HepG2 (cell line): Measurements from ENCODE around the gene TIMM44. TPM values are rescaled to one million over a fixed set of nuclear protein-coding genes. Genes with fewer than 3 reads are reported as not detected.

Source experiments
- ETS1 ChIP-seq: sonication (generic); formaldehyde crosslinking; IDR thresholded peaks from 2 replicates; pipeline ENCODE4 v1.4.0; 2020; ENCODE audit warnings: missing genetic modification reagents
- FOXP4 ChIP-seq: sonication (generic); formaldehyde crosslinking; IDR thresholded peaks from 2 replicates; pipeline ENCODE4 v1.4.0; 2020; ENCODE audit warnings: missing genetic modification reagents
- MEIS2 ChIP-seq: sonication (generic); formaldehyde crosslinking; IDR thresholded peaks from 2 replicates; pipeline ENCODE4 v1.9.0; 2021; ENCODE audit warnings: mild to moderate bottlenecking, missing genetic modification reagents
- NCOA2 ChIP-seq: sonication (generic); formaldehyde crosslinking; IDR thresholded peaks from 2 replicates; pipeline ENCODE4 v1.8.0; 2022; ENCODE audit warnings: inconsistent platforms
- NPAS2 ChIP-seq: sonication (generic); formaldehyde crosslinking; IDR thresholded peaks from 2 replicates; pipeline ENCODE4 v1.8.0; 2022; ENCODE audit warnings: mild to moderate bottlenecking, missing genetic modification reagents, borderline replicate concordance
- NR0B2 ChIP-seq: sonication (generic); formaldehyde crosslinking; IDR thresholded peaks from 2 replicates; pipeline ENCODE4 v1.4.0; 2020; ENCODE audit warnings: mild to moderate bottlenecking, missing genetic modification reagents
- POLR2AphosphoS5 ChIP-seq: IDR thresholded peaks from 2 replicates; pipeline ENCODE4 v1.6.1; 2012; ENCODE audit warnings: low read depth, low read length
- PRDM10 ChIP-seq: sonication (generic); formaldehyde crosslinking; IDR thresholded peaks from 2 replicates; pipeline ENCODE4 v1.4.0; 2020; ENCODE audit warnings: low read depth, missing genetic modification reagents
- RARG ChIP-seq: sonication (generic); formaldehyde crosslinking; IDR thresholded peaks from 2 replicates; pipeline ENCODE4 v1.4.0; 2020; ENCODE audit warnings: low read depth, mild to moderate bottlenecking, missing genetic modification reagents
- TCF7L2 ChIP-seq: IDR thresholded peaks from 2 replicates; pipeline ENCODE4 v1.6.1; 2011; ENCODE audit warnings: mild to moderate bottlenecking, low read depth, low read length, moderate library complexity
- TOPORS ChIP-seq: sonication (generic); formaldehyde crosslinking; IDR thresholded peaks from 2 replicates; pipeline ENCODE4 v1.8.0; 2023; ENCODE audit warnings: mild to moderate bottlenecking, missing genetic modification reagents
- TP53 ChIP-seq: sonication (generic); formaldehyde crosslinking; conservative IDR thresholded peaks from 2 replicates; pipeline ENCODE4 v1.4.0; 2020; ENCODE audit warnings: missing genetic modification reagents
- ZBTB21 ChIP-seq: sonication (generic); formaldehyde crosslinking; IDR thresholded peaks from 2 replicates; pipeline ENCODE4 v1.4.0; 2020; ENCODE audit warnings: missing genetic modification reagents
- ZBTB34 ChIP-seq: sonication (generic); formaldehyde crosslinking; IDR thresholded peaks from 2 replicates; pipeline ENCODE4 v1.8.0; 2022; ENCODE audit warnings: mild to moderate bottlenecking, missing genetic modification reagents
- ZBTB37 ChIP-seq: sonication (generic); formaldehyde crosslinking; IDR thresholded peaks from 2 replicates; pipeline ENCODE4 v1.4.0; 2020; ENCODE audit warnings: mild to moderate bottlenecking, missing genetic modification reagents
- ZNF12 ChIP-seq: sonication (generic); formaldehyde crosslinking; IDR thresholded peaks from 2 replicates; pipeline ENCODE4 v1.5.0; 2020; ENCODE audit warnings: missing genetic modification reagents
- ZNF264 ChIP-seq: sonication (generic); formaldehyde crosslinking; IDR thresholded peaks from 2 replicates; pipeline ENCODE4 v1.4.0; 2020; ENCODE audit warnings: missing genetic modification reagents
- ZNF598 ChIP-seq: sonication (generic); formaldehyde crosslinking; IDR thresholded peaks from 2 replicates; pipeline ENCODE4 v1.5.1; 2020; ENCODE audit warnings: mild to moderate bottlenecking, missing genetic modification reagents, borderline replicate concordance
- ZSCAN12 ChIP-seq: sonication (generic); formaldehyde crosslinking; IDR thresholded peaks from 2 replicates; pipeline ENCODE4 v1.9.0; 2021; ENCODE audit warnings: mild to moderate bottlenecking, missing genetic modification reagents
- polyA plus RNA-seq, 8 experiments: library from polyadenylated mRNA; depleted of rRNA in 3 of 8; stranded (reverse) in 7 of 8; unstranded in 1 of 8; fragments of >200 nt; fragmentation: Illumina TruSeq in 4 of 8; extraction: Trizol in 4 of 8; gene quantifications; 2 replicates each; pipeline versions ENCODE4 v1.2.1 to v1.2.3, GENCODE V29; 2011 to 2016; ENCODE audit warnings: low read depth in 4 of 8, missing spikeins in 1 of 8, mixed read lengths in 1 of 8; ENCODE audit not compliant: insufficient read depth in 1 of 8
- total RNA-seq, 5 experiments: library from RNA; depleted of rRNA; stranded (reverse); fragments of >200 nt; fragmentation: Illumina TruSeq; extraction: Trizol; gene quantifications; 2 replicates each; pipeline ENCODE4 v1.2.3, GENCODE V29; 2016; ENCODE audit warnings: low read depth in 1 of 5

The TIMM44 gene
- total and polyA plus RNA-seq, 2 of the 13 experiments (the other 11 are each of a cell fraction or from before 2014, with no cell fraction given) = 42.9 to 72.6 TPM

GRCh38 chr19:7897292-7897691, 46.2 kb downstream of the TIMM44 start (continued):
- TF ChIP-seq RARG (CRISPR knock-in tag) (no peak), PRDM10 (CRISPR knock-in tag) (no peak), ZBTB21 (no peak), NR0B2 (CRISPR knock-in tag) (no peak), ZNF264 (CRISPR knock-in tag) (peak; percentile 63; the same call in 1 of the 2 replicates), TP53 (no peak), TCF7L2 (no peak), ZNF12 (no peak), NCOA2 (CRISPR knock-in tag) (peak; percentile 46), POLR2AphosphoS5 (no peak), TOPORS (no peak), ETS1 (no peak), MEIS2 (CRISPR knock-in tag) (no peak), FOXP4 (CRISPR knock-in tag) (peak; percentile 59; the same call in 1 of the 2 replicates), NPAS2 (CRISPR knock-in tag) (no peak), ZNF598 (no peak), ZBTB34 (no peak), ZBTB37 (no peak), ZSCAN12 (no peak)
